ENCODE results near the gene NANOS2.

The NANOS2 gene

DNA sequence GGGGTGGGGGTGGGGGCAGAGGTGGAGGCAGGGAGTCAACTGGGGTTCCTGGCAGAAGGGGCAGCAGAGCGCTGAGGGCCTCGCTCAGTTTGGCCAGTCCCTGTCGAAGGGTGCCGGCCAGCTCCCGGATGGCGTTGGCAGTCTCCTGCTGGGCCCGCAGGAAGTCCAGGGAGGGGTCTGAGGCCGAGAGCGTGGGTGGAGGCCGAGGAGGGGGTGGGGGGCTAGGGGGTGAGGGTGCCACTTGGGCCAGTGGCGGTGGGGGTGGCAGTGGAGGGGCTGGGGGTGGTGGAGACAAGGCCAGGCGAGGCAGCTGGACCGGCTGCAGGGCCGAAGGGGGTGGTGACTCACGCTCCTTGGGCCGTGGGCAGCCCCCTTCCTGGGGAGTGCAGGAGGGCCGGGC, 23.7 kb downstream of the NANOS2 start:
- no peak for FAIRE-seq

DNA sequence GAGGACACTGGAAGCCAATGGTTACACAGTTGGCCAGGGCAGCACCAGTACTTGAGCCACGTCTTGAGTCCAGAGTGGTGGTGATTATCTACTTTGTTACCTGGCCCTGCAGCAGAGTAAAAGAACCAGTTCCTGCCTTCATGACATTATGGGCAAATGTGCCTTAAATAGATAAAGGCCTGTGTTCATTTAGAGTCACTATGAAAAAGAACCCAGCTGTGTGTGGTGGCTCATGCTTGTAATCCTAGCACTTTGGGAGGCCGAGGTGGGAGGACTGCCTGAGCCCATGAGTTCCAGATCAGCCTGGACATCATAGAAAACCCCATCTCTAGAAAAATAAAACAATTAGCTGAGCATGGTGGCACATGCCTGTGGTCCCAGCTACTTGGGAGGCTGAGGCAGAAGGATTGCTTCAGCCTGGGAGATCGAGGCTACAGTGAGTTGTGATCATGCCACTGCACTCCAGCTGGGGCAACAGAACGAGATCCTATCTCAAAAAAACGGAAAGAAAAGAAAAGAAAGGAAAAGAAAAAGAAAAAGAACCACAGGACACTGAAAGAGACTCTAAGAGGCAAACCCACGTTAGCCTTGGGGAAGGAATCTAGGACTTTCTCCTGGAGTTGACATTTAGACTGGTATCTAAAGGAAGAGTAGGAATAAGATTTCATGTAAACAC, 25.2 kb downstream of the NANOS2 start:
- no peak for FAIRE-seq

GRCh38 chr19:45887200-45887710, 27.3 kb downstream of the NANOS2 start:
- no peak for FAIRE-seq

DNA sequence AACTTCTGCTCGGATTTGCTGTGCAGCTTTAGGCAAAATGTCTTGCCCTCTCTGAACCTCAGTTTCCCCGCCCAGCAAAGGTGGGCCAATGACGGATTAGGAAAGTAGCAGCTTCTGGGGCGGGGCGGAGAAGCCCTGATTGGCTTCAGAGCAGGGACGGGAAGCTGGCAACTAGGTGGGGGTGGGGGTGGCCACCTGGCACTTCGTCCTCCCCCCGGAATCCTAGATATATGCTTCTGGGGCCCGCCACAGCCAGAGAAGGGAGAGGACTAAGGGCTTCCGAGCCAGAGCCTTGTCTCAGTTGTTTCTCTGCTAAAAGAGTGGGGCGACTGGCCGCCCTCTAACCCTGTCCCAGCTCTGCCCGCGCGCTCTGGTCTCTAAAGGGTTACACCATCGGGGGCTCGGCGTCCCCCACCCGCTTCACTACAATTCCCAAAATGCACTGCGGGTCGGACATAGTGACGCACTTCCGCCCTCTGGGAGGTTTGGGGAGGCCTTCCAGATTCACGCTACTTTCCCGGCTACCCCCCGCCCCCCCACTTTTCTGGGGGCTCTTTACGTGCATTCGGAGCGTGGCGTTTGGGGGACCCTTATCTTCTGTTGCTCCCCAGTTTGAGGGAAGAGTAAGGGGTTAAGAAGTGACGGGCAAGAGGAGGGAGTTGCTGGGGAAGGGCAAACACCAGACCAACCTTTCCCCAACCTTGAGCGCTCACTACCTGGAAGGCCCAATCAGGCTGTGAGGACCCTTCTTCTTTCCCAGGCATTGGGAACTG, 28.0 kb downstream of the NANOS2 start:
- FAIRE-seq = no peak

- no peak for FAIRE-seq
Measured at GRCh38 chr19:45885556-45886426, 28.8 kb downstream of the NANOS2 start, which contains the start of gene IRF2BP1. TSS of gene IRF2BP1 (minus strand) at chr19:45886141. CDS start at chr19:45885774, 367 bp downstream.

- FAIRE-seq = no peak
Measured at GRCh38 chr19:45884682-45885555, 29.7 kb downstream of the NANOS2 start.

DNA sequence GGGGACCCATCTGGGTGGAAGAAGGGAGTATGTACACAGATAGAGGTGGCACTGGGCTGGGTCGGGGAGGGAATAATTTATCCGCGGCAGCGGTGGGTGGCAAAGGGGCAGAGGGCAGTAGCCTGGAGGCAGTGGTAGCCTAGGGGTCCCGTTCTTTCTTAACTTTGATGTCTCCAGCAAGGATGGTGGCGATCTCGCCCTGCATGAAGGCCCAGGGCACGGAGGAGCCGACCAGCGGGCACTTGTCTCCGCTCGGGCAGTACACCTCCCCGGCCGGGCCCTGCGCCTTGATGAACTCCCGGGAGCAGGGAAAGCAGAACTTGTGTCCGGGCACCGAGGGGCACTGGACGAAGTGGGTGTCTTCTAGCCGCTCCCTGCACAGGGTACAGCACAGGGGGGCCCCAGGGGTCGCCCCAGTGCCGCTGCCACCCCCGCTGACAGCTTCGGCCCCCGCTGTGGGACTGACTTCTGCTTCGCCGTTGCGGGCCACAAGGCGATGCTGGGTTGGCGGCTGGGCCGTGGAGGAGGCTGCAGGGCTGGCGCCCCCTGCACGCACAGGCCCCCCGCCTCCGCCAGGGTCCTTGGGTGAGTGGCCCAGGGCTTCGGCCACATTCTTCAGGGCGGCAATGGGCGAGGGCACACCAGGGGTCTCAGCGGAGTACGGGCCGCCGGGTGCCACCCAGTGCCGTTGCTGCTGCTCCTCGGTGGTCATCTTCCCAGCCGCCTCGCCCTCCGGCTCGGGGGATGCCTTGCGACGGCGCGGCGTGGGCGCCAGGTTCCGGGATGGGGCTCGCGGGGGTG, 30.5 kb downstream of the NANOS2 start:
- no peak for FAIRE-seq

DNA sequence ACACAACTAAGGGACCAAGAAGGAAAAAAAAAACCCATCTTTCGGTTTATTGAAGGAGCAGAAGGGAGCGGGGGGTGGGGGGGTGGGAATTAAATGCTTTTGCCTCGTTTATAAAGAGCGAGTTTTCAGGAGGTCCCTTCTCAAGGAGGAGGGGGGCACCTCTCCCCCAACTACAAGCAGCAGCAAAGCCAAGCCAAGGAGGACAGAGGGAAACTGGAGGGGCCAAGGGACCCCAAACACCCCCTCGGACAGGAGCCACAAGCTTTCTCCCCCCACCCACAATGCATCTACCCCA, 31.0 kb downstream of the NANOS2 start:
- FAIRE-seq = no peak

DNA sequence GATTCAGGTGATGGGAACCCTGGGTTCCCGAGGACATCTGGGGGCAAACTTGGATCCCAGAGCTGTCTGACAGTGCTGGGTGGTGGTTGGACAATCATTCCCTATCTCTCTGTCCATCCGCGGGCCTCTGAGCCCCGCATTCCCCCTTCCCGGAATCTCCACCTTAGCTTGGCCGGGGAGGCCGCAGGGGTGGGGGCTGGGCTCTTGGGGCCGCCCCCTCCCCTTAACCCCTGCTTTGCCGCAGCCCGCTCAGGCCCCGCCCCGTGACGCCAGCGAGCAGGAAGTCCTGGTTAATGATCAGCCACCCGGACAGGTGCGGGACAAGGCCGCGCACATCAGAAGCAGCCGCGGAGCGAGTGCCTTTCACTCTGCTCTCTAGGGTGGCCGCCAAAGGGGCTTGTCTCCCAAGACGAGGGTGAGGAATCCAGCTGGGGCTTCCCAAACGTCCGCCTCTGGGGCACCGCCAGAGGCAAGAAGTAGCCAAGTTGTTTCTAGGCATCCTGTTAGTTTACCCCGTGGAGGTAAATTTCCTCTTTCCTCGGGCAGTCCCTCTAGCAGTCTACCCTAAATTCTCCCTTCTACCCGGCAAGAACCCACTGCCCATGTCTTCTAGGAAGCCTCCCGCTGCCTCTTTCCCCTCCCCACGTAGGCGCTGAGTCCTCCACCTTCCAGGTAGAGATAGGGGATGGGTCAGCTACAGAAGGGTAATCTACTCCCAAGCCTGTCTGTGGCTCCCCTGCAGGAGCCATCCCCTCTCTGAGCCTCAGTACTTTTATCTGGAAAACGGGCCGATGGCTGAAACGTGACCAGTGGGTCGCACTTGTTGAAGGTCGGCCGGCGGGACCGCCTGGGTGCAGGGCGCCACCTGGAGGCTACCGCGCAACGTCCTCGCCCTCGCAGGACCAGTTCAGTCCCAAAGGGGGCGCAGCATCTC, 31.7 kb downstream of the NANOS2 start:
- FAIRE-seq = no peak

DNA sequence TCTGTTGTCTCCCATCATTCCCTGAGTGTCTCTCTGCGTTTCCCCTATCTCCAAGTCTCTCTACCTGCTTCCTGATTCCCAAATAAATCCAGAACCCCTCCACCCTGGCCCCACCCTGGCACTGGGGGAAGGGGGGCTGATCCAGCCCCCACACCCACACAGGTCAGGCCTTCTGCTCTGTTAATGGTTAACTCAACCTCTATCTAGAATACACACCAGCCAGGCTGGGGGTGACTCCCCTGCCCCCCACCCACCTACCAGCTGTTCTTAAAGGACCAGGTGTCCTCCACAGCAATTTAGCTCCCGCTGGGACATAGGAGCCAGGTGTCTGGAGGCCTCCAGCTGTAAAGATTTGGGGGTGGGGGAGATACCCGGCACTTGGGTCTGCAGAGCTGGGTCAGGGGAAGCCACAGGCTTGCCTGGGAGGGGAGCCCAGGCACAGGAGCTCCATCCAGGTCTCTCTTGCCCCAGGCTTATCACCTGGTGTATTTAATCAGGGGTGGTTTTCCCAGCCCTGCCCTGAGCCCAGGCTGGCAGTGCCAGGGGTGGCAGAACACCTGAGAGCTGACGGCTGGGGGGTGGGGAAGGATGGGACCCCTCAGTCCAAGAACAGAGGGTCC, 32.6 kb downstream of the NANOS2 start:
- FAIRE-seq = no peak

GRCh38 chr19:45881082-45881908, 33.3 kb downstream of the NANOS2 start:
- no peak for FAIRE-seq

GRCh38 chr19:45879971-45880370, 34.6 kb downstream of the NANOS2 start:
- no peak for FAIRE-seq

DNA sequence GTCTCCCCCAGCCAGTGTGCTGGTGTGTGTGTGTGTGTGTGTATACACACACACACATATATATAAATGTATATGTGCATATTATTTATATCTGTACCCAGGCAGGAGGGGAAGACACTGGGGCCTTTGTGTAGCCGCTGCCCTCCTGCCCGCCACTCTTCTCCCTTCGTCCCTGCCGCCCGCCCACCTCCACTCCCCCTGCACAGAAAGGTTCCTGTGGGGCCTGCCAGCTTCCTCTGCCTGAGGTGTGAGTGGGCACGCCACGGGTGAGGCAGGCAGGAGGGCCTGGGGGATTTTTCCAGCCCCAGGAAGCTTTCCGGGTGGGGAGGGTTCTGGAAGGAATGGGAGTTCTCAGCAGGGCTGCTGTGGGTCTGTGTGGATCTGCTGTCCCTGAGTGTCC, 35.5 kb downstream of the NANOS2 start:
- no peak for FAIRE-seq

- no peak for FAIRE-seq
Measured at GRCh38 chr19:45878043-45878794, 36.4 kb downstream of the NANOS2 start.

DNA sequence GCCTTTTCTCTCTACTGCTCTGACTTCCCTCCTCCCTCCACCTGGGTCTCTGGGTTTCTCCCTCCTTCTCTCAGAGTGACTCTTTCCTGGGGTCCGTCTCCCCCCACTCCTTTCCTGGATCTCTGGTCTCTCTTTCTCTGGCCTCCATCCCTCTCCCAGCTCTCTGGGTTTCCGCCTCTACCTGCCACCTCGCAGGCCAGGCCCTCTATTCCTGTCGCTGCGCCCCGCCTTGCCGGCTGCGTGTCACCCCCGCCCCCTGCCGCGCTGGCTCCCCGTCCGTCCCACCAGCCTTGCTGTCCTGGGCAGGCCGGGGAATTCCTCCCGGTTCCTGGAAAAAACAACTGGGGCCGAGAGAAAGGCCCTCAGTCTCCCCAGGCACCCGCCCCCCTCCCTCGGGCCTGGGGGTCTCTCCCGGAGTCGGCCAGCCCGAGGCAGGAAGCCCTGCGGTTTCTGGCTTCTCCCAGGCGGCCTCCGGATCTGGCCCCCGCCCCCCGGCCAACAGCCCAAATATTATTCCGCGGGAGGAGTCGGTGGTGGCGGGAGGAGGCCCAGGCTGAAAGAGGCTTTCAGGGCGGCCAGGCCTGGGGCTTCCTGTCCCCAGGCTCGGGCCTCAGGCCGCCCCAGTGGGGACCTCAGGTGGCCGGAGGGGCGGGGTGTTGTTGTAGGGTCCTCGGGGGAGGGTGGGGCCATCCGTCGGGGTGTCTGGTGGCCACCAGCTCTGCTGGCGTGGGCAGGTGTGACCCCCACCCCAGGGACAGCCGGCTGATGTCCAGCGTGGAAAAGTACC, 38.0 kb downstream of the NANOS2 start:
- no peak for FAIRE-seq

- FAIRE-seq = no peak
Measured at GRCh38 chr19:45876161-45876410, 38.5 kb downstream of the NANOS2 start.

DNA sequence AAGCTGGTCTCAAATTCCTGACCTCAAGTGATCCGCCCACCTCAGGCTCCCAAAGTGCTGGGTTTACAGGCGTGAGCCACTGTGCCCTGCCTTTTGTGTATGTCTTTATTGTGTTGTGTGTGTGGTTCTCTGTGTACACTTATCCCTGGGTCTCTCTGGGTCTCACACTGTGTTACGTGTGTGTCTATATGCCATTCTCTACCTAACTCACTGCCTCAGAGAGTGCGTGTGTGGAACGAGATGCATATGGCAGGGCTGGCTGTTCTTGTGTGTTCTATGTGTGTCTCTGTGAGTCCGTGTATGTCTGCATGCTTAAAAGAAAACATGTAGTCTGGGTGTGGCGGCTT, 40.0 kb downstream of the NANOS2 start:
- FAIRE-seq = no peak
